GM12878 (cell line): ENCODE data around the gene SUPT3H. TPM values are rescaled to one million over a fixed set of nuclear protein-coding genes. Genes with fewer than 3 reads are reported as not detected.

Experiments used
- ATAC-seq: fragments of 200-7000 bp; cut with Tn5 transposase; 3 replicates; pipeline ENCODE4 v1.9.1; 2020; ENCODE audit warnings: mild to moderate bottlenecking, moderate library complexity
- BruUV-seq: library from RNA; stranded (reverse); fragments of 400-500 nt; replicated peaks from 2 replicates; lab custom pipeline; 2021; lab: Mats Ljungman, UMichigan
- CTCF ChIA-PET: fragments of 300-600 bp; sonication (Branson Sonifier 250); formaldehyde crosslinking; extraction: SDS; loops from one replicate; lab custom pipeline; 2021; ENCODE audit warnings: inconsistent platforms; lab: Yijun Ruan, JAX
- POLR2A ChIA-PET: fragments of 350-600 bp; formaldehyde crosslinking; extraction: SDS; loops from one replicate; lab custom pipeline; 2021; ENCODE audit warnings: inconsistent platforms; lab: Charles Lee
- RAD21 ChIA-PET: fragments of 300-600 bp; sonication (Branson Sonifier 250); formaldehyde crosslinking; loops from one replicate; lab custom pipeline; 2023; ENCODE audit warnings: antibody characterized with exemption; ENCODE audit not compliant: unreplicated experiment; lab: Charles Lee
- SMC1A ChIA-PET: fragments of 300-600 bp; sonication (Branson Sonifier 250); formaldehyde crosslinking; loops from one replicate; lab custom pipeline; 2023; ENCODE audit not compliant: unreplicated experiment, uncharacterized antibody; lab: Charles Lee
- DNase-seq: peaks from one replicate; pipeline ENCODE4 v3.0.0-alpha.2; 2011; ENCODE audit warnings: low read depth, low spot score
- FAIRE-seq: peaks from 3 replicates; lab custom pipeline; 2011; peaks lifted over from hg19 to GRCh38; lab: Jason Lieb, UNC
- H2AFZ ChIP-seq: 2 replicates; pipeline ENCODE4 v1.6.0; 2011; ENCODE audit warnings: low read depth, low read length, control low read depth; ENCODE audit not compliant: control insufficient read depth
- H3K27ac ChIP-seq: 2 replicates; pipeline ENCODE4 v1.5.1; 2011; ENCODE audit warnings: control low read depth; ENCODE audit not compliant: control insufficient read depth, insufficient read depth
- H3K27me3 ChIP-seq, 2 experiments: replicated peaks in 1 of 2; 2 replicates each; pipeline versions ENCODE4 v1.6.0 to v1.6.1; 2011; ENCODE audit warnings: low read length in 1 of 2; ENCODE audit not compliant: control insufficient read depth in 2 of 2, insufficient read depth in 2 of 2
- H3K36me3 ChIP-seq, 2 experiments: 2 replicates each; pipeline ENCODE4 v1.5.1; 2011; ENCODE audit warnings: low read length in 1 of 2; ENCODE audit not compliant: control insufficient read depth in 2 of 2, insufficient read depth in 2 of 2
- H3K4me1 ChIP-seq: 2 replicates; pipeline ENCODE4 v1.6.1; 2011; ENCODE audit warnings: mild to moderate bottlenecking, low read length, moderate library complexity, mixed read lengths; ENCODE audit not compliant: control insufficient read depth, insufficient read depth
- H3K4me2 ChIP-seq: 2 replicates; pipeline ENCODE4 v1.6.0; 2011; ENCODE audit warnings: control low read depth; ENCODE audit not compliant: control insufficient read depth, insufficient read depth
- H3K4me3 ChIP-seq: fragments of 200-600 bp; sonication (generic); 2 replicates; pipeline ENCODE4 v1.5.1; 2016
- H3K79me2 ChIP-seq: 2 replicates; pipeline ENCODE4 v1.6.0; 2011; ENCODE audit warnings: low read length; ENCODE audit not compliant: control insufficient read depth, insufficient read depth
- H3K9ac ChIP-seq: 2 replicates; pipeline ENCODE4 v1.8.0; 2011; ENCODE audit warnings: low read length, control low read depth, mixed read lengths; ENCODE audit not compliant: control insufficient read depth, insufficient read depth
- H3K9me3 ChIP-seq: replicated peaks from 3 replicates; pipeline ENCODE4 v1.5.1; 2011; ENCODE audit warnings: mild to moderate bottlenecking, low read length; ENCODE audit not compliant: control insufficient read depth, insufficient read depth
- H4K20me1 ChIP-seq: 2 replicates; pipeline ENCODE4 v1.6.0; 2011; ENCODE audit not compliant: control insufficient read depth, insufficient read depth
- CBX3 ChIP-seq: fragments of 200-600 bp; sonication (generic); IDR thresholded peaks from 2 replicates; pipeline ENCODE4 v1.6.1; 2016; ENCODE audit warnings: low read depth, borderline replicate concordance
- CUX1 ChIP-seq: IDR thresholded peaks from 2 replicates; pipeline ENCODE4 v1.6.1; 2012; ENCODE audit warnings: improper control_type of control experiment, low read depth, low read length; ENCODE audit not compliant: insufficient replicate concordance
- SPI1 ChIP-seq: IDR thresholded peaks from 2 replicates; pipeline ENCODE4 v1.6.1; 2011; ENCODE audit warnings: low read depth, mild to moderate bottlenecking, low read length, moderate library complexity, borderline replicate concordance; ENCODE audit not compliant: insufficient read depth
- WGBS: methylation state at CpG from one replicate; pipeline ENCODE4 v1.1.6; 2016; ENCODE audit warnings: low lambda C conversion rate; ENCODE audit not compliant: insufficient replicate concordance, insufficient coverage; ENCODE audit errors: missing lambda C conversion rate; 5-methylcytosine and 5-hydroxymethylcytosine counted together
- in situ Hi-C: fragments of 300-500 bp; cut with MboI; formaldehyde crosslinking; loops from 9 replicates; pipeline ENCODE4 v1.14.3; 2018; ENCODE audit warnings: mixed read lengths
- intact Hi-C: fragments of 100-400 bp; cut with micrococcal nuclease; formaldehyde crosslinking; loops from one replicate; pipeline ENCODE4 v1.14.2; 2022; ENCODE audit not compliant: unreplicated experiment
- polyA plus RNA-seq, 11 experiments: library from polyadenylated mRNA; depleted of rRNA in 4 of 11; unstranded in 6 of 11; stranded (reverse) in 5 of 11; fragments of >200 nt; fragmentation: Nextera tagmentation in 4 of 11; fragmentation: Illumina TruSeq in 1 of 11; extraction: Ambion mirVana in 4 of 11; extraction: Trizol in 1 of 11; gene quantifications; 1 replicate in 1 of 11; 2 replicates in 10 of 11; pipeline versions ENCODE4 v1.2.1 to v1.2.3, GENCODE V29; 2011 to 2016; ENCODE audit warnings: inconsistent platforms in 2 of 11, missing spikeins in 2 of 11, low read depth in 1 of 11
- total RNA-seq, 4 experiments: library from RNA; depleted of rRNA in 3 of 4; stranded (reverse); fragments of >200 nt in 3 of 4; fragmentation: Illumina TruSeq in 1 of 4; extraction: Trizol in 1 of 4; gene quantifications; 2 replicates each; pipeline versions ENCODE4 v1.2.1 to v1.2.3, GENCODE V29; 2013 to 2021
- TF ChIP-seq, protein P1 (sequence below): fragments of 450-650 bp; IDR thresholded peaks from 2 replicates; pipeline ENCODE4 v1.6.1; 2017; ENCODE audit warnings: mild to moderate bottlenecking
- TF ChIP-seq, protein P2 (sequence below): IDR thresholded peaks from 2 replicates; pipeline ENCODE4 v1.6.1; 2011; ENCODE audit warnings: low read depth, mild to moderate bottlenecking, low read length, moderate library complexity, borderline replicate concordance; ENCODE audit errors: extremely low read depth

Gene SUPT3H
- total and polyA plus RNA-seq, 10 of the 15 experiments (the other 5 are each of a cell fraction or from before 2014, with no cell fraction given), result 0.51 to 3.7 (median 2.0) TPM

GRCh38 chr6:45109551-45109950 lies 268.2 kb downstream of the SUPT3H start:
- WGBS, result 0% methylated on average over 1 of the region's 1 CpG
- H3K9me3 ChIP-seq, result no peaks in the 10 kb centered on the region
- no peaks in the 10 kb centered on the region for H3K79me2 ChIP-seq
- ChIA-PET POLR2A (no interaction called here), SMC1A (interaction anchor here (1.9 kb wide), 1 partner anchor 605 kb away, joined by 6 read pairs; no protein-coding TSS in a partner anchor), CTCF (no interaction called here), RAD21 (no interaction called here)
- no TSS peak for BruUV-seq
- H3K9ac ChIP-seq, result no peak overlapping the region
- peak; percentile 46; the same call in 1 of the 2 replicates for TF ChIP-seq SPI1
- no peak for TF ChIP-seq CBX3
- H4K20me1 ChIP-seq, result no peaks in the 10 kb centered on the region
- H3K36me3 ChIP-seq, result no peaks in the 10 kb centered on the region
- ATAC-seq (no peak; the same call in 2 of the 3 replicates), DNase-seq (no peak), FAIRE-seq (no peak)
- no peaks in the 10 kb centered on the region for H3K4me1 ChIP-seq
- H3K4me2 ChIP-seq, result no peak overlapping the region
- intact Hi-C loops (no loop called here), in situ Hi-C loops (no loop called here)
- no peak overlapping the region for H2AFZ ChIP-seq
- no peaks in the 10 kb centered on the region for H3K27me3 ChIP-seq
- no peak overlapping the region for H3K27ac ChIP-seq
- no peak overlapping the region for H3K4me3 ChIP-seq

- no peak for FAIRE-seq
- no peak for TF ChIP-seq CUX1
- TF ChIP-seq, protein P1, sequence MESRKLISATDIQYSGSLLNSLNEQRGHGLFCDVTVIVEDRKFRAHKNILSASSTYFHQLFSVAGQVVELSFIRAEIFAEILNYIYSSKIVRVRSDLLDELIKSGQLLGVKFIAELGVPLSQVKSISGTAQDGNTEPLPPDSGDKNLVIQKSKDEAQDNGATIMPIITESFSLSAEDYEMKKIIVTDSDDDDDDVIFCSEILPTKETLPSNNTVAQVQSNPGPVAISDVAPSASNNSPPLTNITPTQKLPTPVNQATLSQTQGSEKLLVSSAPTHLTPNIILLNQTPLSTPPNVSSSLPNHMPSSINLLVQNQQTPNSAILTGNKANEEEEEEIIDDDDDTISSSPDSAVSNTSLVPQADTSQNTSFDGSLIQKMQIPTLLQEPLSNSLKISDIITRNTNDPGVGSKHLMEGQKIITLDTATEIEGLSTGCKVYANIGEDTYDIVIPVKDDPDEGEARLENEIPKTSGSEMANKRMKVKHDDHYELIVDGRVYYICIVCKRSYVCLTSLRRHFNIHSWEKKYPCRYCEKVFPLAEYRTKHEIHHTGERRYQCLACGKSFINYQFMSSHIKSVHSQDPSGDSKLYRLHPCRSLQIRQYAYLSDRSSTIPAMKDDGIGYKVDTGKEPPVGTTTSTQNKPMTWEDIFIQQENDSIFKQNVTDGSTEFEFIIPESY, result no peak
- TF ChIP-seq, protein P2, sequence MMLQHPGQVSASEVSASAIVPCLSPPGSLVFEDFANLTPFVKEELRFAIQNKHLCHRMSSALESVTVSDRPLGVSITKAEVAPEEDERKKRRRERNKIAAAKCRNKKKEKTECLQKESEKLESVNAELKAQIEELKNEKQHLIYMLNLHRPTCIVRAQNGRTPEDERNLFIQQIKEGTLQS, result no peak
Observed at GRCh38 chr6:45105170-45105820, 272.4 kb downstream of the SUPT3H start.

More at GRCh38 chr6:45105170-45105820, 272.4 kb downstream of the SUPT3H start:
- RAD21 ChIA-PET, result no interaction called here
- Histone ChIP-seq H3K4me3 (no peak overlapping the region), H3K4me1 (no peaks in the 10 kb centered on the region), H3K4me2 (no peak overlapping the region), H3K27ac (no peak overlapping the region), H3K9me3 (no peaks in the 10 kb centered on the region), H3K9ac (no peak overlapping the region), H2AFZ (no peak overlapping the region), H3K27me3 (no peaks in the 10 kb centered on the region), H3K79me2 (no peaks in the 10 kb centered on the region), H3K36me3 (no peaks in the 10 kb centered on the region), H4K20me1 (no peaks in the 10 kb centered on the region)
- in situ Hi-C loops (no loop called here), intact Hi-C loops (no loop called here)
- DNase-seq, result no peak
- no TSS peak for BruUV-seq
- CTCF ChIA-PET, result interaction anchor here (1.2 kb wide), 1 partner anchor 10 kb away, joined by 3 read pairs; no protein-coding TSS in a partner anchor
- SMC1A ChIA-PET, result no interaction called here
- no peak for ATAC-seq
- POLR2A ChIA-PET, result no interaction called here
- WGBS, result 45% methylated on average over 2 of the region's 2 CpGs
